GM12801 (cell line): ENCODE measurements around the gene PRELID3B.

Experiments
- TF ChIP-seq, protein P1 (sequence below): IDR thresholded peaks from one replicate; pipeline ENCODE4 v1.5.1; 2011; ENCODE audit warnings: control low read depth; ENCODE audit not compliant: insufficient read length; ENCODE audit errors: extremely low read depth

Gene PRELID3B

DNA sequence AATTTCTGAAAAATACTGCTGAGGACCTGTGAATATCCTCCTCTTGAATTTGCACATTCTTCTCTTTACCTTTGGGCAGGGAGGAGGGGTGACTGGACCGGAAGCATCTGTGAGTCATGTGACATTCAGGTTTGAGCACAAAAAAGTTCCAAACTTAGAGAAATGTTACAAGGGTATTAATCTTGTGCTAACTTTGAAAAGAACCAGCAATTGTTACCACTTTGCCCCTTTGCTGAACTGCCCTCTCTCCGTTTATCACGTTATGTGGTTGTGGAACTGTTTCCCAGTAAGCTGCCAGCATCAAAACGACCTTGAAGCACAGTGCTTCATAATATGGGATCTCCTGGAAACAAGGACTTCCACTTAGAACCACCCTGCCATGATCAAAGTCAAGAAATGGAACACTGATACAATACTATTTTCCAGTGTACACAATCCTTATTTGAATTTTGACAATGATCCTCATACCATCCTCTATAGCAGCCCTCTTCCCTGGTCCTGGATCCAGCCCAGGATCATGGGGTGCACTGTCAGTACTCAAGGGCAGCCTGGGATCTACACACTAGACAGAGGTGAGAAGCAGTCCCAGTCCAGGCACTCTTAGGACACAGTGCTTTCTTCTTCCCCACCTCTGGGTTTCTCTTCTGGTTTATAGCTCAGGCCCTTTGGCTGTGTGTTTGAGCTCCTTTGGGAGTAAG lies 25.6 kb downstream of the PRELID3B start:
- TF ChIP-seq, protein P1, sequence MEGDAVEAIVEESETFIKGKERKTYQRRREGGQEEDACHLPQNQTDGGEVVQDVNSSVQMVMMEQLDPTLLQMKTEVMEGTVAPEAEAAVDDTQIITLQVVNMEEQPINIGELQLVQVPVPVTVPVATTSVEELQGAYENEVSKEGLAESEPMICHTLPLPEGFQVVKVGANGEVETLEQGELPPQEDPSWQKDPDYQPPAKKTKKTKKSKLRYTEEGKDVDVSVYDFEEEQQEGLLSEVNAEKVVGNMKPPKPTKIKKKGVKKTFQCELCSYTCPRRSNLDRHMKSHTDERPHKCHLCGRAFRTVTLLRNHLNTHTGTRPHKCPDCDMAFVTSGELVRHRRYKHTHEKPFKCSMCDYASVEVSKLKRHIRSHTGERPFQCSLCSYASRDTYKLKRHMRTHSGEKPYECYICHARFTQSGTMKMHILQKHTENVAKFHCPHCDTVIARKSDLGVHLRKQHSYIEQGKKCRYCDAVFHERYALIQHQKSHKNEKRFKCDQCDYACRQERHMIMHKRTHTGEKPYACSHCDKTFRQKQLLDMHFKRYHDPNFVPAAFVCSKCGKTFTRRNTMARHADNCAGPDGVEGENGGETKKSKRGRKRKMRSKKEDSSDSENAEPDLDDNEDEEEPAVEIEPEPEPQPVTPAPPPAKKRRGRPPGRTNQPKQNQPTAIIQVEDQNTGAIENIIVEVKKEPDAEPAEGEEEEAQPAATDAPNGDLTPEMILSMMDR, result no peak

DNA sequence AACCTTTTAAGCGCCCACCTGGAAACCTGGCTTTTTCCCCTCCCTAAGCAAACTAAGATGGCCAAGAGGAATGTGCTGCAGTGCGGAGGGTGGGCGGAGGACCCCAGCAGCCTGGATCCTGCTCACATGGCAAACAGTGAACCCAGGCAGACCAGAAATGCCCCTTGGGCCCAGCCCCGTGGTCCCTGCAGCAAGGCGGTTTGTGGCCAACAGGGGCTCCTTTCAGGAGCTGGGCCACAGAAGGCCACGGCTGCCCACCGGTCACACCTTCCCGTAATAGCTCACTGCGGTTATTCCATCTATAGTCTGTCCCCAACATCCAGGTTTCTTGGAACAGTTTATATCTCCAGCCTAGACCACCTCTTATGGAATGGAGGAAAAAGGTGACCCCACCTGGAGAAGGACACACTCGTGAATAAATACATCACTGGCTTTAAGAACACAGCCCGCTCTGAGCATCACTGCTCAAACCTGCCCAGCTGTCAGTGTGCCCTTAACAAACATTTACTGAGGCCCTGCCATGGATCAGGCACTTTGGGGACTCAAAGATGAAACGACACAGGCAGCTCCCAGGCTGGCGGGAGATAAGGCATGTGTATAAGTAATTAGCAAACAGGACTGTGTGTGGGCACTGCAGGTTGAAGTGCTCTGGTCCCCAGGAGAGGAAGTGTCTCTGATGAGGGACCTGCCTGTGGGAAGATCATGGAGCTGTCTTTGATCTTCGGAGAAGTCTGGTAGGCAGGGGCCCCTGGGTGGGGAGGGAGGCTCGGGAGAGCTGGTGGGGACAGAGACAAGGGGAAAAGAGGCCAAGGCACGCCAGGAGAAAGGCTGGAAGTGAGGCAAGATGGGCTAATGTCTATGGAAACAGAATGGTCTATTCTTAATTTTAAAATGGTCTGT lies 26.5 kb downstream of the PRELID3B start:
- TF ChIP-seq, protein P1, result no peak

DNA sequence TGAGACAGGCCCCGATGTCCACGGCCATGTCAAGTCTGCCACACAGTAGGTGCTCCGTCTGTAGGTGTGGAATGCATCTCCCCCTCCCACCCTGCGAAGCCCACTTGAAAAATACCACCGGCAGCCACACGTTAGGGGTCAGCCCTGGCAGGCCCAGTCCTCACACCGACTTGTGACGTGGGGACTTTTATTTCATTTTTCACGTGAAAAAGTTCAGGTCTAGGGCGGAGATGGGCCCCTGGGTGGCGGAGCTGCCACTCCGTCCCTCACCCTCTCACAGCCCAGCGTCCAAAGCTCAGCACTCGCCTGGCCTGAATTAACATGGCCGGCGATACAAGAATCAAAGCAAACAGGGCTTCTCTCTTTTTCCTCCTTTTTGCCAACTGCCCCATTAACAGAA lies 27.2 kb downstream of the PRELID3B start:
- TF ChIP-seq, protein P1, result no peak

DNA sequence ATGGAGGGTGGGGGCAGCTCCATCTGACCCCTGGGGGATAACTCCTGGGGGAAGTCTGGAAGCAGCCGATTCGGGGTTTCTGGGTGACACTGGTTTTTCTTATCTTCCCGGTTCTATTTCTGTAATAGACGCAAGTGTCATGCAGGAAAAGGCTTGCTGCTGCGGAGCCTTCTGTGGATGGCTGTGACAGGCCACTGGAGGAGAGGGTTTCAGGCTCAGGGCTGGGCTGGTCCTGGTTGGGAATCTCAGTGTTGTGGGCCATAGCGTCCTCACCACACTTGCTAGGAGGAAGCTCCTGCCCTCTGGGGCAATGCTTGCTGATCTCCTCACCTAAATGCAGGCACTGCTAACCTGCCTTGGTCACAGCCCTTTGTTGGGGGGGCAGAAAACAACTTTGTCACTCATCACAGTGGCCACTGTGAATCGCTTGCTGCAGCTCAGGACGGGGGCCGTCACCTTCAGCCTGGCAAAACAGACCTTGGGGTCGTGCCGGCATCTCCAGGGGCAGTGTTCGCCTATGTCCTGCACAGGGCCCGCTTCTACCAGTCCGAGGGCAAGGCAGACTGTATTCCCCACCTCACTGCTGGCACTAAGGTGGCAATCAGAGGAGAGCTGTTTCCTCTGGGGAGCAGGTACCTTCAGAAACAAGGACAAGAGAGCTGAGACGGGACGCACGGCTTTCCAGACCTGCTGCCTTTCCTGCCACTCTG lies 27.8 kb downstream of the PRELID3B start:
- TF ChIP-seq, protein P1, result no peak

DNA sequence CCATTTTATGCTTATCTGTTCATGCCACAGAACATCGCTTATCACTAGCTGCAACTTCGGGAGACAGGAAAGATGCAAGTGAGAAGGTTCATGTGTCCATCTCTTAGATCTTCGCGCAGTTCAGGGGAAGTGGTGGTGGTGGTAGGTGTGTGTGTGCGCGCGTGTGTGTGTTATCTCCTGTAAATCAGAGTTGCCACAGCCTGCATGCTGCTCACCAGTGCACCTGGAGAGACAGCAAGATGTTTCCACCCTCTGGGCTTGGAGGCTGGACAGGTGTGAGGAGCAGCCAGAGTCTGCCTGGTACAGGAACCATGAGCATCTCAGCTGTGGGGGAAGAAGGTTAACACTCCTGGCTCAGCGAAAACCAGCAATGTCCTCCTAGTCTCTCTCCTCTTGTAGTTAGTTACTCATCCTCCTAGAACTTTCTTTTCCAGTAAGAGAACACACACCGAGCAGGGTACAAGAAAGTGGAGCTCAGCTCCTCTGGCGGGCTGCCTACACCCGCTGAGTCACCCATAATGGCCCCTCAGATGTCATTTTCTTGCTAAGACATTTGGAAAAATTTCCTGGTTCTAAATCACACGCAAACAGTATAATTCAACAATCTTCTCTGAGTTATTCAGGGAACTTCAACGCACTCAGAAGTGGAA lies 28.5 kb downstream of the PRELID3B start:
- TF ChIP-seq, protein P1, result no peak

DNA sequence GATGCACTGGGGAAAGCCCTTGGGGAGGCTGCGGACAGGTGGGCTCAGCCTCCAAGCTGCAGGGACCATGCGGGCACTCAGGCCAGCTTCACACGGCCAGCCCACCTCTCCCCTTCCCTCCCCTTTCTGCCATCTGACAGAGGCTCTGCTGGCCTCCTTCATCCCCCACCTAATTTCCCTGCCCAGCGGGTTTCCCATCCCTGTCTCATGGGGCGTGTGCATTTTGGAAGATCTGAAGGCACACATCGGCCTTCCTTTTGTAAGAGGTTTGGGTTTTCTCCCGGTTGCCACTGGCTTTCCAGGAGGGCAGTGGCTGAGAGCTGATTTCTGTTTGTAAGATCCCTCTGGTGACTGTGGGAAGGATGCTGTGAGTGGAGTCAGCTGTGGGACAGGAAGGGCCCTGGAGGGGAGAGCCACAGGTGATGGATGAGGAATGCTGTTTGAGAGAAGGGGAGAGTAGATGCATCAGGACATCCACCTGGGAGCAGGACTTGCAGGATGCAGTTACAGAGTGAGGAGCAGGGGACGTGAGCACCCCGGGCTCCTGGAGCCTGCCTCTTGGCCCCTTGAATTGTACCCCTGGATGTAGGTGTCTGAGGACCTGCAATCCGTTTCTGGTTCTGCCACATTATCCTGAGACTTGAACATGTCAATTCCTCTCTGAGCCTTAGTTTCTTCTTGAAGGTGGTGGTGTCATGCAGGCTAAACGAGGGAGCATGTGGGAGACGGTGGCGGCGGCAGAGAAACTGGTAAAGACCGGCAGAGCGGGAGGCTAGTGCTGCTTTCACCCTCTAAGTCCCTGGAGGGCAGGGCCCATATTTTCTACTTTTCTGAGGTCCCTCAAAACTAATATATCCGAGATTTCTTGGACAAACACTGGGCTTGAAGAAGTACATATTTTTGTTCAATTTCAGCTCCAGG lies 29.3 kb downstream of the PRELID3B start:
- TF ChIP-seq, protein P1, result no peak
